ENCODE measurements around the gene SERINC2. TPM values are rescaled to one million over a fixed set of nuclear protein-coding genes. Genes with fewer than 3 reads are reported as not detected.
A peak's percentile ranks its signal among the peaks of the same experiment; 100 is the strongest.

The SERINC2 gene
- total RNA-seq, 1 donor from 2014 or later: 1.6 TPM

DNA sequence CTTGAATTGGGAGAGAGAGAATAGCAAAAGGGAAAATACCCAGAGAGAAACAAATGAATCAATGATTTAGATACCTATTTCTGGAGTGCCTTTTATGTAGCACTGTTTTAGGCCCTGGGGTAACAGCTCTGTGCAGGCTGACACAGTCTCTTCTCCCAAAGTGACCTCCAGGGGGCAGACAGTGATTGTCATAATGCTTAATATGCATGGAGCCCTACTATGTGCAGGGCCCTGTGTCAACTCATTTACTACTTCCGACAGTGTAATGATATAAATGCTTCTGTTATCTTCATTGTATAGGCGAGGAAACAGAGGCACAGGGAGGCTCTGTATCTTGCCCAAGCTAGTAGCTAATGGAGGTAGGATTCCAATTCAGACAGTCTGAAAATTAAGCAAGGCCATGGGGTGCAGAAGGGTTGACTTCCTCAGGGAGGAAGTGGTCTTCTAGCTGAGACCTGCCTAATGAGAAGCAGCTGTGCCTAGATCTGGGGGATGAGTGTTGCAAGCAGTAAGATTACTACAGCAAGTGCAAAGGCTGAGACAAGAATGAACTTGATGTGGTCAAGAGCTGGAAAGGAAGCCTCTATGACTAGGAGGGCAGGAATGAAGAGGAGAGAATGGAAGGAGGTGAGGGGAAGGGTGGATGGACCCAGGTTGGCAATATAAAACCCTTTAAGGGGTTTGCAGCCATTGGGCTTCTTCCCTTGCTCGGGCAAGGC is 16.2 kb upstream of the SERINC2 start:
- H3K4me1 ChIP-seq: peaks cover 11% of the 10 kb centered on the region
- no peak overlapping the region for H3K27ac ChIP-seq (replicated peaks)
- H3K27me3 ChIP-seq (ENCODE audit: low read depth): peaks cover 13% of the 10 kb centered on the region
- no peak for DNase-seq
- peak; percentile 17 for TF ChIP-seq CTCF (IDR thresholded peaks at IDR 0.05; ENCODE audit: borderline replicate concordance)
- no peak overlapping the region for H3K4me3 ChIP-seq
- intact Hi-C loops (cut with micrococcal nuclease): no loop called here
- no peaks in the 10 kb centered on the region for H3K36me3 ChIP-seq
- H3K9me3 ChIP-seq (replicated peaks): no peaks in the 10 kb centered on the region

DNA sequence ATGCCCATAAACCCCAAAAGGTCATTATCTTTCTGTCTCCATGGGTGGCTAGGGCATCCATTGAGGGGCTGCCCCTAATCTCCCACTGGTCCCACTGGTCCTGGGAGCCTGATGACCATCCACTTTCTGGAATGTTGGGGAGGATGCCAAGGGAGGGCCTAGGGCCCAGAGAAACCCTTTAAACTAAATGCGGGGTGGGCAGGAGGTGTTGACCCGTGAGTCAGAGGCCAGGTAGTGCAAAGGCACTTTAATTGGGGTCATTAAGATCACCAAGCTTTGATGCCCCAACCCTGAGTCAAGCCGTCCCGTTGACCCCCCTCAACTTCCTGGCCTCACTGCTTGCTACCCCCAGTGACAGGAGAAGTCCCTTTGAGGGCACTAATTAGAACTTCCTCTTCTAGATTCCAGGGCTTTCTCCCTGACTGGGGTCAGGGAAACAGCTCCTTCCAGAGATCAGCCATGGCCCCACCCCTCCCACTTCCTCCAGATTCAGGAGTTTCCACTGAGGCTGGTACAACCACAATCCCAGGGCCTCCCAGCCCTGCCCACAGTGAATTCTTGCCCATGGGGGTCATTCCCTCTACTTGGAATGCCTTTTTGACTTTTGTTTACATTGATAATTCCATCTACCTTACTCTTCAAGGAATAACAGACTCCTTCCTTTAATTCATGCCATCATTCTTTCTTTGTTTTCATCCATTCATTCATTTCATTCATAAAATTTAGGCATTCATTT is 15.5 kb upstream of the SERINC2 start:
- Histone ChIP-seq H3K36me3 (no peaks in the 10 kb centered on the region), H3K9me3 (replicated peaks) (no peaks in the 10 kb centered on the region), H3K27ac (replicated peaks) (no peak overlapping the region), H3K27me3 (ENCODE audit: low read depth) (peaks cover 9% of the 10 kb centered on the region), H3K4me3 (no peak overlapping the region), H3K4me1 (peaks cover 11% of the 10 kb centered on the region)
- intact Hi-C loops (cut with micrococcal nuclease): no loop called here
- no peak for DNase-seq
- TF ChIP-seq CTCF (IDR thresholded peaks at IDR 0.05; ENCODE audit: borderline replicate concordance): no peak

- no peak for DNase-seq
- Histone ChIP-seq H3K27me3 (ENCODE audit: low read depth) (peaks cover 8% of the 10 kb centered on the region), H3K4me3 (no peak overlapping the region), H3K9me3 (replicated peaks) (no peaks in the 10 kb centered on the region), H3K27ac (replicated peaks) (no peak overlapping the region), H3K4me1 (peaks cover 11% of the 10 kb centered on the region), H3K36me3 (no peaks in the 10 kb centered on the region)
- TF ChIP-seq CTCF (IDR thresholded peaks at IDR 0.05; ENCODE audit: borderline replicate concordance): no peak
- intact Hi-C loops (cut with micrococcal nuclease): no loop called here
Observed at GRCh38 chr1:31398246-31398645, 14.8 kb upstream of the SERINC2 start.

DNA sequence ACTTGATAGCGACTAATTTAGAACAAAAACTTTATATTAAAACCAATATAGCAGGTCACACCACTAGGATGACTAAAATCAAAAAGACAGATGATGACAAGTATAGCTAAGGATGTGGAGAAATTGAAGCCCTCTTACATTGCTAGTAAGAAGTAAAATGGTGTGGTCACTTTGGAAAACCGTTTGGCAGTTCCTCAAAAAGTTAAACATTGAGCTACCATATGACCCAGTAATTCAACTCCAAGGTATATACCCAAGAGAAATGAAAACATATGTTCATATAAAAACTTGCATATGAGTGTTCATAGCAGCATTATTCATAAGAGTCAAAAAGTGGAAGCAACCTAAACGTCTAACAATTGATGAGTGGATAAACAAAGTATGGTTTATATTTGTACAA is 13.0 kb upstream of the SERINC2 start:
- Histone ChIP-seq H3K4me3 (no peak overlapping the region), H3K36me3 (no peaks in the 10 kb centered on the region), H3K4me1 (peaks cover under 1% of the 10 kb centered on the region), H3K27me3 (ENCODE audit: low read depth) (no peaks in the 10 kb centered on the region), H3K27ac (replicated peaks) (no peak overlapping the region), H3K9me3 (replicated peaks) (no peaks in the 10 kb centered on the region)
- intact Hi-C loops (cut with micrococcal nuclease): no loop called here
- no peak for DNase-seq
- TF ChIP-seq CTCF (IDR thresholded peaks at IDR 0.05; ENCODE audit: borderline replicate concordance): no peak

GRCh38 chr1:31400393-31400792 is 12.6 kb upstream of the SERINC2 start:
- H3K4me1 ChIP-seq: no peaks in the 10 kb centered on the region
- TF ChIP-seq CTCF (IDR thresholded peaks at IDR 0.05; ENCODE audit: borderline replicate concordance): no peak
- no peaks in the 10 kb centered on the region for H3K27me3 ChIP-seq (ENCODE audit: low read depth)
- H3K4me3 ChIP-seq: no peak overlapping the region
- no peaks in the 10 kb centered on the region for H3K9me3 ChIP-seq (replicated peaks)
- intact Hi-C loops (cut with micrococcal nuclease): no loop called here
- no peaks in the 10 kb centered on the region for H3K36me3 ChIP-seq
- no peak overlapping the region for H3K27ac ChIP-seq (replicated peaks)
- no peak for DNase-seq

Data from left ventricle myocardium inferior (tissue), 1 donor.